Inflammatory macrophage (primary cell): ENCODE measurements around the gene ADRM1.

Experiments used
- DNase-seq, 2 donors: peaks; one replicate each; pipeline ENCODE4 v3.0.0-alpha.2; 2020 to 2022

The ADRM1 gene

GRCh38 chr20:62312662-62312977, 9.8 kb downstream of the ADRM1 start:
- DNase-seq, result no peak

GRCh38 chr20:62313021-62313420, 10.2 kb downstream of the ADRM1 start:
- DNase-seq, result no peak

GRCh38 chr20:62313460-62314338, 10.9 kb downstream of the ADRM1 start:
- DNase-seq, result no peak

- no peak for DNase-seq
Measured at GRCh38 chr20:62314339-62314638, 11.5 kb downstream of the ADRM1 start.

- DNase-seq, result no peak
Measured at GRCh38 chr20:62314711-62315302, 12.0 kb downstream of the ADRM1 start.

GRCh38 chr20:62315773-62316172, 13.0 kb downstream of the ADRM1 start:
- no peak for DNase-seq

GRCh38 chr20:62316331-62317166, 13.8 kb downstream of the ADRM1 start:
- DNase-seq, result no peak

- no peak for DNase-seq
Measured at GRCh38 chr20:62317167-62317655, 14.4 kb downstream of the ADRM1 start.

GRCh38 chr20:62318400-62319345, 15.9 kb downstream of the ADRM1 start:
- DNase-seq, result no peak

GRCh38 chr20:62319346-62319909, 16.6 kb downstream of the ADRM1 start:
- DNase-seq, result no peak

- no peak for DNase-seq
Measured at GRCh38 chr20:62320581-62321354, 18.0 kb downstream of the ADRM1 start.

GRCh38 chr20:62321521-62321948, 18.7 kb downstream of the ADRM1 start:
- no peak for DNase-seq

- no peak for DNase-seq
Measured at GRCh38 chr20:62321975-62322374, 19.2 kb downstream of the ADRM1 start.

GRCh38 chr20:62322492-62323041, 19.8 kb downstream of the ADRM1 start:
- no peak for DNase-seq

- no peak for DNase-seq
Measured at GRCh38 chr20:62323146-62323979, 20.6 kb downstream of the ADRM1 start.

GRCh38 chr20:62323980-62324906, 21.4 kb downstream of the ADRM1 start:
- no peak for DNase-seq

- DNase-seq, result no peak
Measured at GRCh38 chr20:62325172-62325905, 22.5 kb downstream of the ADRM1 start.

GRCh38 chr20:62326559-62326958, 23.8 kb downstream of the ADRM1 start:
- DNase-seq, result no peak
